ENCODE data around the gene TRIM27. TPM values are rescaled to one million over a fixed set of nuclear protein-coding genes. Genes with fewer than 3 reads are reported as not detected.
A peak's percentile ranks its signal among the peaks of the same experiment; 100 is the strongest.

Gene TRIM27
- total RNA-seq, 1 donor from 2014 or later: 67.4 TPM

DNA sequence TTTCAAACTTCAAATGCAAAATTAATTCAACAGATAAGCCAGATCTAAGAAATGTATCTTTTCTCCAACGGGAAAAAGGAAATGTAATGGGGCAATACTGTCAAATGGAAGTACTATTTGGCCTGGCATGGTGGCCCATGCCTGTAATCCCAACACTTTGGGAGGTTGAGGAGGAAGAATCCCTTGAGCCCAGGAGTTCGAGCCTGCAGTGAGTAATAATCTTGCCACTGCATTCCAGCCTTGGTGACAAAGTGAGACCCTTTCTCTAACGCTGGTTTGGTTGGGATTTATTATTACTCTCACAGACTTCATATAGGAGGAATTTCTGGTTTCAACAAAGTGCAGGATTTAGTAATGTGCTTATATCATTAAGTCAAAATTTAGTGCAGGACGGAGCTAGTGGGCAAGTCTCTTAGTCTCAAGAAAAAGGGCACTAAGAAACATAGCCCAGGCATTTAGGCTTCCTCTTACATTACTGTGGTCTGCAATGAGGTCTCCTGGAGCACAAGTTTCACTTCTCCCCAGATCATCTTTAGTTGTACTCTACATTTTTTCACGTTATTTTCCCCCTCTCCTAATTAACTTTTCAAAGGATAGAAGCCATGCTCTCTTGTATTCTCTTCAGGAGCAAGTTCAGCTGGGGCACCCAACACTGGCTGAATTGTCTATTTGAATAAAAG lies 23.1 kb downstream of the TRIM27 start:
- H3K4me1 Mint-ChIP-seq (ENCODE audit: low read depth): peaks cover 10% of the 10 kb centered on the region
- H3K9me3 Mint-ChIP-seq: no peaks in the 10 kb centered on the region
- H3K27me3 Mint-ChIP-seq (ENCODE audit: insufficient read depth): peaks cover 4% of the 10 kb centered on the region
- no peak for DNase-seq (ENCODE audit: low spot score)
- intact Hi-C loops (cut with micrococcal nuclease): no loop called here
- no peak overlapping the region for H3K27ac Mint-ChIP-seq
- no peak overlapping the region for H3K4me3 Mint-ChIP-seq
- peaks cover 35% of the 10 kb centered on the region for H3K36me3 Mint-ChIP-seq (ENCODE audit: low read depth)

DNA sequence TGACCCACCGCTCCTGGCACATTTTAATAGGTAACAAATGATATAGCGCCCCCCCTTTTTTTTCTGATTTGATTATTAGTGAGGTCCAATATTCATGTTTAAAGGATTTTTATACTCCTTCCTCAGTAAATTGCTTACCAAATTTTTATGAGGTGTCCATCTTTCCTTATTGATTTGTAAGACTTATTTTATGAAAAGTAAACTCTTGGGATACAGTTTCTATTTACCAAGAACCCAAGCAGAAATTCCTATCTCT lies 25.1 kb downstream of the TRIM27 start:
- intact Hi-C loops (cut with micrococcal nuclease): loop anchor here (5.0 kb wide), 1 partner anchor 996 kb away; no protein-coding TSS in a partner anchor
- Mint-ChIP-seq H3K36me3 (ENCODE audit: low read depth) (peaks cover 20% of the 10 kb centered on the region), H3K4me3 (peak overlapping the region; percentile 71), H3K27me3 (ENCODE audit: insufficient read depth) (peaks cover 4% of the 10 kb centered on the region), H3K9me3 (no peaks in the 10 kb centered on the region), H3K27ac (no peak overlapping the region), H3K4me1 (ENCODE audit: low read depth) (peaks cover 19% of the 10 kb centered on the region)
- no peak for DNase-seq (ENCODE audit: low spot score)

DNA sequence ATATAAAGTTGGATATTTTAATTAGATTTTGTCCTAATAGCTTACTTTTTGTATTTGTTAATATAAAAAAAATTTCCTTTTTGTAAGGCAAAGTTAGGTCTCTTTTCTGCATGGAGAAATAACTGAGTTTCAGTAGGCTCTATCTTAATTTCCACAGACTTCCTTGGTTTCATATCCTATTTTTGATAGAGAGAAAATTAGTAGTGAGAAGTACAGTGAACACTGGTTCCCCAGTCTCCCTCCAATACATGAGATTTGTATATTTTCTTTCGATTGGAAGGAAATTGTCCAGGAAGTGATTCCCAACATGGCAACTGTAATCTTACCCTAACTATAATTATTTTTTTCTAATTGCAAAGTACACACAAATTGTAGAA lies 26.4 kb downstream of the TRIM27 start:
- peak overlapping the region; percentile 90 for H3K4me3 Mint-ChIP-seq
- H3K27me3 Mint-ChIP-seq (ENCODE audit: insufficient read depth): peaks cover 6% of the 10 kb centered on the region
- peaks cover 13% of the 10 kb centered on the region for H3K36me3 Mint-ChIP-seq (ENCODE audit: low read depth)
- H3K27ac Mint-ChIP-seq: peak overlapping the region; percentile 100
- no peak for DNase-seq (ENCODE audit: low spot score)
- H3K4me1 Mint-ChIP-seq (ENCODE audit: low read depth): peaks cover 25% of the 10 kb centered on the region
- intact Hi-C loops (cut with micrococcal nuclease): loop anchor here (2.0 to 5.0 kb wide), 2 partner anchors 17 to 995 kb away; no protein-coding TSS in a partner anchor
- H3K9me3 Mint-ChIP-seq: no peaks in the 10 kb centered on the region

DNA sequence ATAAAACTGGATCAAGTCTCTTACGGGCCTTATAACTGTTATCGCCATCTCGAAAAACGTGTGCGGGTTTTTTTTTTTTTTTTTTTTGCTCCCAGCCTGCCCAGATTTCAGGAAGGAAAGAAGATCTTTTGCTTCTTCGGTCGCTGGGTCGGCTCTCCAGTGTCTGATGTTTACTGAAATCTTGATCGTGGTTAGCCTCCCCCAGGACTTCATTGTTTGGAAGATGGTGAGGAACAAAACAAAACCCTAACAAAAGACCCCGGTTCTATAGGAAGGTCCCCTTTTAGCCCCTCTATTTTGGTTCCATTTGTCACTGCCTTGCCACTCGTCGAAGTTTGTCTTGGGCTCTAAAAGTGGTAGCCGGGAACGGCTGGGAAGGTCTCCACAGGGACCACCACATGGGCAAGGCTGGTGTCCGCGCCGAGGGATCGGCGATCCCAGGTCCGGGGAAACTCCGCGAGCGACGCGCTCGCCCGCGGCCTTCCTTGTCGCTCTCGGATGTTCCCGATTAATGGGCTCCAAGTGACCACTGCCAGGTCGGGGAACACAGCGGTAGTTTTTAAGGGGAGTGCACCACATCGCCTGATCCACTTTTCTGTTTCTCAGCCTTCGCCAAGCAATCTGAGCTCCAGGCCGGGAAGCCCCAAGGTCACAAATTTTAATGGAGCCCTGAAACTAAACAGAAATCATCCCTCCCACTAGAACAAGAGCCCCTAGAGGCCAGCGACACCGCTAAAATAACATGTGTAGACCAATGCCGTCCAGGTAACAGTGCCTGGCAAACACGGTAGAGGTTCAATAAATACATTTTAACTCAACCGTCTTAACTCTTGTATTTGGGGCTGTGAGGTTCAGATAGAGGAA lies 27.0 kb downstream of the TRIM27 start:
- intact Hi-C loops (cut with micrococcal nuclease): loop anchor here (1.0 to 5.0 kb wide), 7 partner anchors 16 to 994 kb away; partner anchors contain the start of gene TRIM27
- DNase-seq (ENCODE audit: low spot score): peak; percentile 22
- Mint-ChIP-seq H3K36me3 (ENCODE audit: low read depth) (peaks cover 13% of the 10 kb centered on the region), H3K9me3 (no peaks in the 10 kb centered on the region), H3K27me3 (ENCODE audit: insufficient read depth) (peaks cover 6% of the 10 kb centered on the region), H3K27ac (peak overlapping the region; percentile 100), H3K4me1 (ENCODE audit: low read depth) (peaks cover 25% of the 10 kb centered on the region), H3K4me3 (peak overlapping the region; percentile 90)

DNA sequence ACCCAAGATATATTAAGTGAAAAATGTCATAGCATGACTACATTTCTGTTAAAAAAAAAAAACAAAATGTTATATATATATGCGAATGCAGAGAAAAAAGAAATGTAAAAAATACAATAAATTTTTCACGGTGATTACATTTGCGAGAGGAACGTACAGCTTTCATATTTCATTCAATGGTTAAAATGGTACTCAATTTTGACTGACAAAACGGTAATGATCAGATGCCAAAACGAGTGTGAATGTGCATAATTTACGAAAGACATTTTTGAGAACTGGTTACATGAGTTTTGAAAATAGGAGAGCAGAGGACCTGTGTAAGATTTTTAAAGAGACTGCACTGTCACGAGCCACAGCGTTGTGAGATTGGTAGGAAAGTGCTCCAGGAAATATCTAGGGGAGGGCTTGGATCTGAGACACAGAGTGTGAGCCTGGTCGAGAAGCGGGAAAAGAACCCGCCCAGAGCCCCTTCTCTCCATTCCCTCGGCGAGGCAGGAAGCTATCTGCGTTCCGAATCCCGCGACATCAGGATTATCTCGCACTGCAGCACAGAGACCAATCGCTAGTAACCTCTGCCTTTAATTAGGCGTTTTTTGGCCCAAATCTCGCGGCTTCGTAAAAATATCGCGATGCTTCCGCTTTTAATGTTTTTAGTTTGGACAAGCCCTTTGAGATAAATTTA lies 28.5 kb downstream of the TRIM27 start:
- peaks cover 6% of the 10 kb centered on the region for H3K36me3 Mint-ChIP-seq (ENCODE audit: low read depth)
- peak overlapping the region; percentile 100 for H3K27ac Mint-ChIP-seq
- H3K4me1 Mint-ChIP-seq (ENCODE audit: low read depth): peaks cover 25% of the 10 kb centered on the region
- H3K4me3 Mint-ChIP-seq: peak overlapping the region; percentile 90
- intact Hi-C loops (cut with micrococcal nuclease): loop anchor here (1.0 to 5.0 kb wide), 3 partner anchors 11 to 993 kb away; no protein-coding TSS in a partner anchor
- H3K27me3 Mint-ChIP-seq (ENCODE audit: insufficient read depth): peaks cover 6% of the 10 kb centered on the region
- DNase-seq (ENCODE audit: low spot score): peak; percentile 89
- no peaks in the 10 kb centered on the region for H3K9me3 Mint-ChIP-seq

DNA sequence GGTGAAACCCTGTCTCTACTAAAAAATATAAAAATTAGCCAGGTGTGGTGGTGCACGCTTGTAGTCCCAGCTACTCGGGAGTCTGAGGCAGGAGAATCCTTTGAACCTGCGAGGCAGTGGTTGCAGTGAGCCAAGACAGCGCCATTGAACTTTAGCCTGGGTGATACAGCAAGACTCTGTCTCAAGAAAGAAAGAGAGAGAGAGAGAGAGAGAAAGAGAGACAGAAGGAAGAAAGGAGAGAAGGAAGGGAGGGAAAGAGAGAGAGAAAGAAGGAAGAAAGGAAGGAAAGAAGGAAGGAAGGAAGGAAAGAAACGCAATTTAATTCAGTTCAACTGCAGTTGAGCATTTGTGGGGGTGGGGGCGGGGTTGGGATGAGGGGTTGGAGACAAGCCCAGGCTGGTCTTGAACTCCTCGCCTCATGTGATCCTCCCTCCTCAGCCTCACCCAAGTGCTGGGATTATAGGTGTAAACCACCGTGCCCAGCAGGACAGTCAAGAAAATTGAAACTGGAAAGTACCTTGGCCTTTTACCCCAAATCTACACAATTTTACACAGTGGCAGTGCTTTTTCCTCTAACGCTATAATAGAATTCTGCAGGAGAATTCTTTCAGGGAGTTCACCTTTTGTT lies 30.5 kb downstream of the TRIM27 start:
- peaks cover 25% of the 10 kb centered on the region for H3K4me1 Mint-ChIP-seq (ENCODE audit: low read depth)
- intact Hi-C loops (cut with micrococcal nuclease): no loop called here

DNA sequence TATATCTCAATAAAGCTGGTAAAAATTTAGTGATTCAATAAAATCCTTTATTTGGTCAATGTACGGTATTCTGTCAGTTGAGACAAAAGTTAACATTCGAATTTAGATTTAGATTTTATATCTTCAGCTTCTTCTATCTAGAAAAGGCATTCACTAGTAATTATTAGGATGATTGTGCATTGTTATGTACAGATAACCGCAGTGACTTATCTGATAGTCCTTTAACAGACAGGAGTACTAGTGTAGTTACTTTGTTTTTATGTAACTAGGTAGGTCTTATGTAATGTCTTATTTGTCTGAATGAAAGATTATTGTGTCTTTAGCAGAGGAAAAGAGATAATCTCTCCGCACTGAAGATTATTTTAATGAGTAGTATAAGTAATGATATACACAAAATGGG lies 31.3 kb downstream of the TRIM27 start:
- no peaks in the 10 kb centered on the region for H3K9me3 Mint-ChIP-seq
- no peak for DNase-seq (ENCODE audit: low spot score)
- no peak overlapping the region for H3K4me3 Mint-ChIP-seq
- peaks cover 2% of the 10 kb centered on the region for H3K36me3 Mint-ChIP-seq (ENCODE audit: low read depth)
- peaks cover 6% of the 10 kb centered on the region for H3K27me3 Mint-ChIP-seq (ENCODE audit: insufficient read depth)
- H3K4me1 Mint-ChIP-seq (ENCODE audit: low read depth): peaks cover 24% of the 10 kb centered on the region
- H3K27ac Mint-ChIP-seq: no peak overlapping the region
- intact Hi-C loops (cut with micrococcal nuclease): no loop called here

More for the DNA sequence above, 30.5 kb downstream of the TRIM27 start:
- no peak for DNase-seq (ENCODE audit: low spot score)
- Mint-ChIP-seq H3K27ac (no peak overlapping the region), H3K36me3 (ENCODE audit: low read depth) (peaks cover 2% of the 10 kb centered on the region), H3K4me3 (peak overlapping the region; percentile 69), H3K9me3 (no peaks in the 10 kb centered on the region), H3K27me3 (ENCODE audit: insufficient read depth) (peaks cover 6% of the 10 kb centered on the region)

DNA sequence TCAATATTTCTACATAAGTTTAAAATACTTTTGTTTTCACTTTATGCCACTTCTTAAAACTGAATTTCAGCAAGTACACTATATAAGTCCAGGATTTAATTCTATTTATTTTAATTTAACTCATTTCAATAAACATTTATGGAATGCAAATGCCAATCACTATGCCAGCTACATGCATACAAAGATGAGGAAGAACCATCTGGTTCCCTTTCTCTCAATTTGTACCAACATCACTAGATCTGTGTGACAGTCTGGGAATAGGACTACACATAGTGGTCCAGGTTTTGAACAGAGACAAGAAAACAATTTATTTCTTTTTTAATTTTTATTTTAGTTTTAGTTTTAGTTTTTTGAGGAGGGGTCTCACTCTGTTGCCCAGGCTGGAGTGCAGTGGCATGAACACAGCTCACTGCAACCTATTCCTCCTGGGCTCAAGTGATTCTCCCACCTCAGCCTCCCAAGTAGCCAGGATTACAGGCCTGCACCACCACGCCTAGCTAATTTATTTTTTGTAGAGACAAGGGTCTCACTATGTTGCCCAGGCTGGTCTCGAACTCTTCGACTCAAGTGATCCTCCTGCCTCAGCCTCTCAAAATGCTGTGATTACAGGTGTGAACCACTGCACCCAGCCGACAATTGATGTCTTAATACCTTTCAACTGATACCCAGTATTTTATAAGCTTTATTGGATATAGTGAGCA lies 35.8 kb downstream of the TRIM27 start:
- no peak overlapping the region for H3K4me3 Mint-ChIP-seq

DNA sequence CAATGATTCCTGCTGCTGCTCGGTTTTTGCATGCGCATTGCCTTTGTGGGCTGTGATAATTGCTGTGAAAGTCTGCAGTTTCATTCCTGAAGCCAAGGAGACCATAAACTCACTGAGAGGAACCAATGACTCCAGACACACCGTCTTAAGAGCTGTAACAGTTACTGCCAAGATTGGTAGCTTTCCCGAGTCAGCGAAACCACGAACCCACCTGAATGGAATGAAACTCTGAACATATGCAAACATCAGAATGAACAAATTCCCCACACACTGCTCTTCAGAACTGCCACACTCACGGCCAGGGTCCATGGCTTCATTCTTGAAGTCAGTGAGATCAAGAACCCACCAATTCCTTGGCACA lies 37.7 kb downstream of the TRIM27 start:
- Mint-ChIP-seq H3K4me1 (ENCODE audit: low read depth) (peaks cover 30% of the 10 kb centered on the region), H3K27me3 (ENCODE audit: insufficient read depth) (peaks cover 8% of the 10 kb centered on the region), H3K27ac (no peak overlapping the region), H3K36me3 (ENCODE audit: low read depth) (peaks cover 4% of the 10 kb centered on the region), H3K9me3 (peaks cover 5% of the 10 kb centered on the region), H3K4me3 (no peak overlapping the region)
- no peak for DNase-seq (ENCODE audit: low spot score)
- intact Hi-C loops (cut with micrococcal nuclease): no loop called here

More for the DNA sequence above, 35.8 kb downstream of the TRIM27 start:
- Mint-ChIP-seq H3K27ac (no peak overlapping the region), H3K4me1 (ENCODE audit: low read depth) (peaks cover 24% of the 10 kb centered on the region), H3K9me3 (peaks cover 5% of the 10 kb centered on the region), H3K36me3 (ENCODE audit: low read depth) (peaks cover 1% of the 10 kb centered on the region), H3K27me3 (ENCODE audit: insufficient read depth) (peaks cover 4% of the 10 kb centered on the region)
- intact Hi-C loops (cut with micrococcal nuclease): no loop called here
- no peak for DNase-seq (ENCODE audit: low spot score)

DNA sequence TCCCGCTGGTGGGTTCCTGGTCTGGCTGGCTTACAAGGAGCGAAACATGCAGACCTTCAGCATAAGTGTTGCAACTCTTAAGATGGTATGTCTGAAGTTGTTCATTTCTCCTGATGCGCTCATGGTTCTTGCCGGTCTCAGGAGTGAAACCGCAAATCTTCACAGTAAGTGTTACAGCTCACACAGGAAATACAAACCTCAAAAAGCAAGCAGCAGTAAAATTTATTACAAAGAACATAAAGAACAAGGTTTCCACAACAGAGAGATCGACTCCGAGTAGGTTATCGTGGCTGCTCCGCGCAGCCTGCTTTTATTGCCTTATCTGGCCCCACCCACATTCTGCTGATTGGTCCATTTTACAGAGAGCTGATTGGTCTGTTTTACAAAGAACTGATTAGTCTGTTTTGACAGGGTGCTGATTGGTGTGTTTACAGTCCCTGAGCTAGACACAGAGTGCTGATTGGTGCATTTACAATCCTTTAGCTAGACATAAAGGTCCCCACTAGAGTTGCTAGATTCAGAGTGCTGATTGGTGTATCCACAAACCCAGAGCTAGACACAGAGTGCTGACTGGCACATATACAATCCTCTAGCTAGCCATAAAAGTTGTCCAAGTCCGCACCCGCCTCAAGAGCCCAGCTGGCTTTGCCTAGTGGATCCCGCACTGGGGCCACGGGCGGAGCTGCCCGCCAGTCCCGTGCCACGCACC lies 39.2 kb downstream of the TRIM27 start:
- H3K4me1 Mint-ChIP-seq (ENCODE audit: low read depth): peaks cover 36% of the 10 kb centered on the region
- H3K36me3 Mint-ChIP-seq (ENCODE audit: low read depth): peaks cover 4% of the 10 kb centered on the region
- peak overlapping the region; percentile 79 for H3K27ac Mint-ChIP-seq
- peaks cover 20% of the 10 kb centered on the region for H3K27me3 Mint-ChIP-seq (ENCODE audit: insufficient read depth)
- DNase-seq (ENCODE audit: low spot score): peak; percentile 77
- intact Hi-C loops (cut with micrococcal nuclease): loop anchor here (1.0 to 5.0 kb wide), 5 partner anchors 11 to 58 kb away; partner anchors contain the start of gene TRIM27
- H3K4me3 Mint-ChIP-seq: peak overlapping the region; percentile 78
- H3K9me3 Mint-ChIP-seq: peaks cover 5% of the 10 kb centered on the region

DNA sequence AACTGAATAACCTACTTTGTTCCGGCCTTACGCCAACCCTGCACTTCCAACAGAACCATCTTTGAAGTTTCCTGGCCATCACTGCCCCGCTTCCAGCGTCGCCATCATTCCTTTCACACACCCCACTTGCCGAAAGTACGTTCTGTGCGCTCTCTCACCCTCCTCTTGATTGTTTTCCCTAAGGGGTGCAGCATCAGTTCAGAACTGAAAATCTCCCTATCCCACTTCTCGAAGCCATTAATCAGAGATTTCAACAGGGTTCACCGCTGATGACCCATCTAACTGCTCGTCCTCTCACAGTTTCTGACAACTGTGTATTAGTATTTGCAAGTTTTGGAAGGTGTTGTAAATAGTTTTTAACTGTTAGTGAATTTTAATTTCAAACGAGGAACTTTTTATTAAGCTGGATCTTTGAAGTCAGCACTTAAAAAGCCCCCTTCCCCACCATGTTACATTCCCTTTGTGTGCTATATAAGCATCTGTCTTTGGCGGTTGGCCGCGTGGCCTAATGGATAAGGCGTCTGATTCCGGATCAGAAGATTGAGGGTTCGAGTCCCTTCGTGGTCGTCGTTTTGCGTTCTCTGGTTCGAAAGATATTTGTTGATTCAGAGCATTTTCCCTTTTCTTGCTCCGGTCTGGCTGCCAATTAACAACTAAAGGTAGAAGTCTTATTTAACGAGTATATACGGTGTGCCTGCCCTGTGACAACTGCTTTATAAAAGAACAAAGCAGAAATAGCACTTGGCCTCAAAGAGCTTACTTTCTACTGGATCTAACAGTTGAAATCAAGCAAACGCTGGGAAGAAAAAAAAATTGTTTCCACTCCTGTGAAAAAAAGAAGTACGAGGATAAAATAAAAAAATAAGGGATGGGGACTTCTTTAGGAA lies 42.6 kb downstream of the TRIM27 start:
- Mint-ChIP-seq H3K27ac (peak overlapping the region; percentile 81), H3K27me3 (ENCODE audit: insufficient read depth) (peaks cover 36% of the 10 kb centered on the region), H3K36me3 (ENCODE audit: low read depth) (peaks cover 4% of the 10 kb centered on the region), H3K4me1 (ENCODE audit: low read depth) (peaks cover 34% of the 10 kb centered on the region), H3K4me3 (peak overlapping the region; percentile 76), H3K9me3 (peaks cover 5% of the 10 kb centered on the region)
- DNase-seq (ENCODE audit: low spot score): peak; percentile 30
- intact Hi-C loops (cut with micrococcal nuclease): loop anchor here (2.0 to 5.0 kb wide), 2 partner anchors 16 to 61 kb away; no protein-coding TSS in a partner anchor

Measured in activated T-helper 1 cell treated with anti-CD3 and anti-CD28 coated beads, Interleukin-12 subunit alpha, Interleukin-12 subunit beta, Interleukin-2, Interleukin-4 antibody, amounts not matched to agents 30 ng/mL and 10 ng/mL and 1 ng/mL, durations not matched to agents 14 hours and 24 hours and 36 hours (primary cell).